Panc1 (cell line): Measurements from ENCODE around the gene SPX. TPM values are rescaled to one million over a fixed set of nuclear protein-coding genes. Genes with fewer than 3 reads are reported as not detected.
A peak's percentile ranks its signal among the peaks of the same experiment; 100 is the strongest.

ENCODE experiments used
- ATAC-seq: fragments of 200-7000 bp; cut with Tn5 transposase; 2 replicates; pipeline ENCODE4 v1.9.1; 2020; ENCODE audit warnings: mild to moderate bottlenecking, moderate library complexity
- BruUV-seq: library from RNA; stranded (reverse); fragments of 400-500 nt; replicated peaks from 2 replicates; lab custom pipeline; 2021; lab: Mats Ljungman, UMichigan
- CTCF ChIA-PET: fragments of 300-600 bp; sonication (Branson Sonifier 250); formaldehyde crosslinking; loops from one replicate; lab custom pipeline; 2022; ENCODE audit warnings: antibody characterized with exemption; lab: Charles Lee
- POLR2A ChIA-PET: fragments of 300-600 bp; sonication (Branson Sonifier 250); formaldehyde crosslinking; loops from one replicate; lab custom pipeline; 2022; ENCODE audit warnings: antibody characterized with exemption; lab: Charles Lee
- DNase-seq: peaks from one replicate; pipeline ENCODE4 v3.0.0-alpha.2; 2010; ENCODE audit warnings: low read depth, low spot score
- H3K27ac ChIP-seq: 2 replicates; pipeline ENCODE4 v1.5.1; 2011; ENCODE audit warnings: mild to moderate bottlenecking, low read length, inconsistent platforms
- H3K27me3 ChIP-seq: fragments of 200-500 bp; sonication (Bioruptor generic); 2 replicates; pipeline ENCODE4 v1.6.0; 2014; ENCODE audit warnings: low read length, inconsistent platforms; ENCODE audit not compliant: control insufficient read depth, insufficient read depth
- H3K36me3 ChIP-seq: fragments of 200-500 bp; sonication (Bioruptor generic); 2 replicates; pipeline ENCODE4 v1.5.1; 2014; ENCODE audit warnings: inconsistent platforms, mild to moderate bottlenecking, low read length, moderate library complexity; ENCODE audit not compliant: control insufficient read depth, insufficient read depth
- H3K4me1 ChIP-seq: 2 replicates; pipeline ENCODE4 v1.5.1; 2011; ENCODE audit warnings: inconsistent platforms, mild to moderate bottlenecking, low read length, moderate library complexity; ENCODE audit not compliant: control insufficient read depth, insufficient read depth
- H3K4me3 ChIP-seq, 2 experiments: 2 replicates each; pipeline ENCODE4 v1.5.1; 2011 to 2012; ENCODE audit warnings: low read depth in 2 of 2, low read length in 2 of 2, mild to moderate bottlenecking in 2 of 2, inconsistent platforms in 1 of 2, moderate library complexity in 1 of 2
- H3K9me3 ChIP-seq: fragments of 200-500 bp; sonication (Bioruptor generic); 2 replicates; pipeline ENCODE4 v1.5.1; 2014; ENCODE audit warnings: low read depth, mild to moderate bottlenecking, inconsistent platforms, low read length, moderate library complexity; ENCODE audit not compliant: control insufficient read depth, insufficient read depth
- POLR2AphosphoS5 ChIP-seq: IDR thresholded peaks from 2 replicates; pipeline ENCODE4 v1.6.1; 2012; ENCODE audit warnings: mild to moderate bottlenecking, low read depth, low read length, moderate library complexity
- SIN3A ChIP-seq: IDR thresholded peaks from 2 replicates; pipeline ENCODE4 v1.6.1; 2012; ENCODE audit warnings: low read depth, mild to moderate bottlenecking, low read length, moderate library complexity, borderline replicate concordance; ENCODE audit not compliant: insufficient read depth
- TCF7L2 ChIP-seq: IDR thresholded peaks from 2 replicates; pipeline ENCODE4 v1.6.1; 2011; ENCODE audit warnings: mild to moderate bottlenecking, low read depth, low read length, inconsistent platforms
- in situ Hi-C: cut with HindIII; loops from 2 replicates; pipeline ENCODE4 v1.10.0; 2016; ENCODE audit warnings: low sequenced_read_pairs, low pct_unique_long_range_greater_than_20kb
- intact Hi-C: fragments of 100-400 bp; cut with micrococcal nuclease; formaldehyde crosslinking; loops from one replicate; pipeline ENCODE4 v1.10.0; 2022; ENCODE audit not compliant: unreplicated experiment
- total RNA-seq: library from RNA; stranded (reverse); gene quantifications from one replicate; pipeline ENCODE4 v1.2.1, GENCODE V29; 2021; ENCODE audit not compliant: unreplicated experiment
- TF ChIP-seq, protein P1 (sequence below), 2 experiments: IDR thresholded peaks; 2 replicates each; pipeline ENCODE4 v1.6.1; 2011 to 2012; ENCODE audit warnings: low read depth in 2 of 2, control low read depth in 1 of 2, low read length in 1 of 2, mild to moderate bottlenecking in 1 of 2, moderate library complexity in 1 of 2; ENCODE audit not compliant: insufficient read depth in 1 of 2
- TF ChIP-seq, protein P2 (sequence below): fragments of 450-650 bp; IDR thresholded peaks from 2 replicates; pipeline ENCODE4 v1.5.1; 2017; ENCODE audit warnings: mild to moderate bottlenecking

SPX gene
- total RNA-seq, 1 experiment from 2014 or later, result 0.13 TPM

DNA sequence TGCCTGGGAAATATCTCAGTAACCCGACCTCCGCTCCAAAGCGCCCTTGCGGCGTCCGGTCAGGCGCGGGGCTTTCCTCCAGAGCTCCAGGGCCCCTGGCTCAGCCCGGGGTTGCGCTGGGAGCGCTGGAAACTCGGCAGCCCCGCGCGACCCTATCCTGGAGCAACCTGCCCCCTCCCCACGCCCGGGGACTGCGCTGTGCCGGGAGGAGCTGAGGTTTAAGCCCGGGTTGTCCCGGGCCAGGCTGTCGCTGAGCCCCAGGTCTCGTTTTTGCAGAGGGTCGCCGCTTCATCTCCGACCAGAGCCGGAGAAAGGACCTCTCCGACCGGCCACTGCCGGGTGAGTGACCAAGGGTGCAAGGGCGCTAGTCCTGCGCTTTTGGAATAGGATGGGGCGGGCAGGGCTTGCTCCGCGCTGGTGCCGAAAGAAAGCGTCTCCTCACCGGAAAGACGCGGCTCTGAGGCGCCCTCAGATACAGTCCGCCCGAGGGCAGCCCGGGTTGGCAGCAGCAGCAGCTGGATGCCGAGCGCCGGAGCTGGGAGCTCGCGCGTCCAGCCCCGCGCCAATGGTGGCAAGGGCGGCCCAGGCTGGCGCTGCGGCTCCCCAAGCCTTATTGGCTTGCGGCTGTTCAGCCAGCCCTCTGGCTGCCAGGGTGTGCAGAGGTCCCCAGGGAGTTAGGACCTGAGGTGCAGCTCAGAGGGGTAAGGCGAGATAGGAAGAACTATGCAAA lies 1.5 kb downstream of the SPX start:
- ChIA-PET POLR2A (no interaction called here), CTCF (no interaction called here)
- H3K27me3 ChIP-seq, result peaks cover 18% of the 10 kb centered on the region
- ATAC-seq (peak; percentile 87), DNase-seq (no peak)
- H3K4me3 ChIP-seq, result peak overlapping the region; percentile 43 to 57
- no peak overlapping the region for H3K27ac ChIP-seq
- BruUV-seq, result no TSS peak
- no peaks in the 10 kb centered on the region for H3K4me1 ChIP-seq
- TF ChIP-seq, protein P1, sequence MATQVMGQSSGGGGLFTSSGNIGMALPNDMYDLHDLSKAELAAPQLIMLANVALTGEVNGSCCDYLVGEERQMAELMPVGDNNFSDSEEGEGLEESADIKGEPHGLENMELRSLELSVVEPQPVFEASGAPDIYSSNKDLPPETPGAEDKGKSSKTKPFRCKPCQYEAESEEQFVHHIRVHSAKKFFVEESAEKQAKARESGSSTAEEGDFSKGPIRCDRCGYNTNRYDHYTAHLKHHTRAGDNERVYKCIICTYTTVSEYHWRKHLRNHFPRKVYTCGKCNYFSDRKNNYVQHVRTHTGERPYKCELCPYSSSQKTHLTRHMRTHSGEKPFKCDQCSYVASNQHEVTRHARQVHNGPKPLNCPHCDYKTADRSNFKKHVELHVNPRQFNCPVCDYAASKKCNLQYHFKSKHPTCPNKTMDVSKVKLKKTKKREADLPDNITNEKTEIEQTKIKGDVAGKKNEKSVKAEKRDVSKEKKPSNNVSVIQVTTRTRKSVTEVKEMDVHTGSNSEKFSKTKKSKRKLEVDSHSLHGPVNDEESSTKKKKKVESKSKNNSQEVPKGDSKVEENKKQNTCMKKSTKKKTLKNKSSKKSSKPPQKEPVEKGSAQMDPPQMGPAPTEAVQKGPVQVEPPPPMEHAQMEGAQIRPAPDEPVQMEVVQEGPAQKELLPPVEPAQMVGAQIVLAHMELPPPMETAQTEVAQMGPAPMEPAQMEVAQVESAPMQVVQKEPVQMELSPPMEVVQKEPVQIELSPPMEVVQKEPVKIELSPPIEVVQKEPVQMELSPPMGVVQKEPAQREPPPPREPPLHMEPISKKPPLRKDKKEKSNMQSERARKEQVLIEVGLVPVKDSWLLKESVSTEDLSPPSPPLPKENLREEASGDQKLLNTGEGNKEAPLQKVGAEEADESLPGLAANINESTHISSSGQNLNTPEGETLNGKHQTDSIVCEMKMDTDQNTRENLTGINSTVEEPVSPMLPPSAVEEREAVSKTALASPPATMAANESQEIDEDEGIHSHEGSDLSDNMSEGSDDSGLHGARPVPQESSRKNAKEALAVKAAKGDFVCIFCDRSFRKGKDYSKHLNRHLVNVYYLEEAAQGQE (IDR thresholded peaks at IDR 0.05; ENCODE audit: insufficient read depth in 1 of 2, low read depth in 2 of 2, low read length in 1 of 2), result no peak
- TF ChIP-seq SIN3A (no peak), POLR2AphosphoS5 (no peak), TCF7L2 (no peak)
- TF ChIP-seq, protein P2, sequence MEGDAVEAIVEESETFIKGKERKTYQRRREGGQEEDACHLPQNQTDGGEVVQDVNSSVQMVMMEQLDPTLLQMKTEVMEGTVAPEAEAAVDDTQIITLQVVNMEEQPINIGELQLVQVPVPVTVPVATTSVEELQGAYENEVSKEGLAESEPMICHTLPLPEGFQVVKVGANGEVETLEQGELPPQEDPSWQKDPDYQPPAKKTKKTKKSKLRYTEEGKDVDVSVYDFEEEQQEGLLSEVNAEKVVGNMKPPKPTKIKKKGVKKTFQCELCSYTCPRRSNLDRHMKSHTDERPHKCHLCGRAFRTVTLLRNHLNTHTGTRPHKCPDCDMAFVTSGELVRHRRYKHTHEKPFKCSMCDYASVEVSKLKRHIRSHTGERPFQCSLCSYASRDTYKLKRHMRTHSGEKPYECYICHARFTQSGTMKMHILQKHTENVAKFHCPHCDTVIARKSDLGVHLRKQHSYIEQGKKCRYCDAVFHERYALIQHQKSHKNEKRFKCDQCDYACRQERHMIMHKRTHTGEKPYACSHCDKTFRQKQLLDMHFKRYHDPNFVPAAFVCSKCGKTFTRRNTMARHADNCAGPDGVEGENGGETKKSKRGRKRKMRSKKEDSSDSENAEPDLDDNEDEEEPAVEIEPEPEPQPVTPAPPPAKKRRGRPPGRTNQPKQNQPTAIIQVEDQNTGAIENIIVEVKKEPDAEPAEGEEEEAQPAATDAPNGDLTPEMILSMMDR, result no peak
- H3K9me3 ChIP-seq, result no peaks in the 10 kb centered on the region
- in situ Hi-C loops, result no loop called here
- intact Hi-C loops, result no loop called here
- no peaks in the 10 kb centered on the region; the same call in 1 of the 2 replicates for H3K36me3 ChIP-seq

DNA sequence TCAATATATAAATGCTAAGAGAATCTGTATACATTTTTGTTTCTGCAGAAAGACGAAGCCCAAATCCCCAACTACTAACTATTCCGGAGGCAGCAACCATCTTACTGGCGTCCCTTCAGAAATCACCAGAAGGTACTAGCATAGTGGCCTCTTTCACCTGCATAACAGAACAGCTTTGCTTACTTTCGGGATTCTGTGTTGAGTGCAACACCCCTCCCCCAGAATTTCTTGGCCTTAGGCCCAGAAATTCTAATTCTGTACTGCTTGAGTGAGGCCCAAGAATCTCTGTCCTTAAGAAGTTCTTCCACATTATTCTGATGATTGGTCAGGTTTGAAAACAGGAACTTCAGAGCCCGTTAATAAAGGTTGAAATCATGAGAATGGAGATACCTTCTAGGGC lies 2.9 kb downstream of the SPX start:
- BruUV-seq, result no TSS peak
- Histone ChIP-seq H3K36me3 (no peaks in the 10 kb centered on the region; the same call in 1 of the 2 replicates), H3K27me3 (peaks cover 18% of the 10 kb centered on the region), H3K9me3 (no peaks in the 10 kb centered on the region), H3K4me1 (no peaks in the 10 kb centered on the region), H3K27ac (no peak overlapping the region), H3K4me3 (no peak overlapping the region)
- CTCF ChIA-PET, result interaction anchor here (0.6 kb wide), 1 partner anchor 26 kb away, joined by 3 read pairs; no protein-coding TSS in a partner anchor
- DNase-seq, result no peak
- TF ChIP-seq TCF7L2, result no peak
- no peak for TF ChIP-seq SIN3A
- intact Hi-C loops (no loop called here), in situ Hi-C loops (no loop called here)
- no peak for ATAC-seq
- POLR2A ChIA-PET, result no interaction called here

DNA sequence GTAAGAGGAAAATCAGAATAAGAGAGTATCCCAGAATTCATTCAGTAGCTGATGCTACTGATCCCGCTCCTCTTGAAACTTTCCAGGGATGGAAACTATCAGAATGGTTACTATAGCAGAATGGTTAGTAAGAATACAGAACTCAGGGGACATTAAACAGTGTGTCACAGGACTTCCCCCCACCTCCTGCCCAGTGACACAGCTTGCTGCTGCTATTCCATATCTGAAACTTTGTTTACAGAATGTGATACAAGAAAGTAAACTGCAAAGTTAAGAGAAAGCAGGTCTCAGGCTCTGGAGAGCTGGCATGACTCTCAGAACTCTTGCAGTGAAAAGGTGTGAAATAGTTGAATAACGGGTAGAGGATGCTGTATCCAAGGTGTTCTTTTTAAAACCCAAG lies 3.4 kb downstream of the SPX start:
- in situ Hi-C loops, result no loop called here
- no peak for ATAC-seq
- BruUV-seq, result no TSS peak
- ChIA-PET POLR2A (no interaction called here), CTCF (no interaction called here)
- Histone ChIP-seq H3K9me3 (no peaks in the 10 kb centered on the region), H3K27ac (no peak overlapping the region), H3K36me3 (no peaks in the 10 kb centered on the region; the same call in 1 of the 2 replicates), H3K4me3 (no peak overlapping the region), H3K27me3 (peaks cover 18% of the 10 kb centered on the region), H3K4me1 (no peaks in the 10 kb centered on the region)
- no peak for DNase-seq
- TF ChIP-seq TCF7L2 (no peak), SIN3A (no peak), POLR2AphosphoS5 (no peak)
- TF ChIP-seq, protein P1 (IDR thresholded peaks at IDR 0.05; ENCODE audit: insufficient read depth in 1 of 2, low read depth in 2 of 2, low read length in 1 of 2), result no peak
- TF ChIP-seq, protein P2, result no peak
- intact Hi-C loops, result no loop called here
